ENCODE measurements around the gene CDC42BPB.

CDC42BPB gene

GRCh38 chr14:103021684-103022001 lies 35.7 kb downstream of the CDC42BPB start:
- Histone ChIP-seq H3K4me2 (ENCODE audit: low read length) (no peak overlapping the region), H3K36me3 (ENCODE audit: control insufficient read depth, low read length) (no peaks in the 10 kb centered on the region), H3F3A (ENCODE audit: control insufficient read depth, insufficient read depth) (no peaks in the 10 kb centered on the region), H3K9me3 (ENCODE audit: control insufficient read depth, insufficient read depth, low read length) (no peaks in the 10 kb centered on the region), H3K79me2 (ENCODE audit: control insufficient read depth, low read length) (no peaks in the 10 kb centered on the region), H3K9me2 (replicated peaks; ENCODE audit: control insufficient read depth, low read length) (no peaks in the 10 kb centered on the region), H3K27me3 (ENCODE audit: control insufficient read depth, low read length) (peaks cover 7% of the 10 kb centered on the region; the same call in 1 of the 2 replicates), H3K4me1 (ENCODE audit: control insufficient read depth, low read length) (no peaks in the 10 kb centered on the region), H3K4me3 (ENCODE audit: low read length) (no peak overlapping the region), H3K27ac (ENCODE audit: low read depth, low read length) (no peak overlapping the region), H4K20me1 (ENCODE audit: control insufficient read depth, insufficient read depth, low read depth, low read length) (no peaks in the 10 kb centered on the region)
- TF ChIP-seq EZH2phosphoT487 (IDR thresholded peaks at IDR 0.05; ENCODE audit: borderline replicate concordance, low read length) (no peak), CTCF (IDR thresholded peaks at IDR 0.05; ENCODE audit: low read depth, low read length, poor library complexity, severe bottlenecking) (no peak)

- Histone ChIP-seq H3K27me3 (ENCODE audit: control insufficient read depth, low read length) (peaks cover 7% of the 10 kb centered on the region; the same call in 1 of the 2 replicates), H3F3A (ENCODE audit: control insufficient read depth, insufficient read depth) (no peaks in the 10 kb centered on the region), H3K4me2 (ENCODE audit: low read length) (no peak overlapping the region), H3K4me3 (ENCODE audit: low read length) (no peak overlapping the region), H4K20me1 (ENCODE audit: control insufficient read depth, insufficient read depth, low read depth, low read length) (no peaks in the 10 kb centered on the region), H3K4me1 (ENCODE audit: control insufficient read depth, low read length) (no peaks in the 10 kb centered on the region), H3K27ac (ENCODE audit: low read depth, low read length) (no peak overlapping the region), H3K79me2 (ENCODE audit: control insufficient read depth, low read length) (no peaks in the 10 kb centered on the region), H3K9me3 (ENCODE audit: control insufficient read depth, insufficient read depth, low read length) (no peaks in the 10 kb centered on the region), H3K36me3 (ENCODE audit: control insufficient read depth, low read length) (no peaks in the 10 kb centered on the region), H3K9me2 (replicated peaks; ENCODE audit: control insufficient read depth, low read length) (no peaks in the 10 kb centered on the region)
- TF ChIP-seq EZH2phosphoT487 (IDR thresholded peaks at IDR 0.05; ENCODE audit: borderline replicate concordance, low read length) (no peak), CTCF (IDR thresholded peaks at IDR 0.05; ENCODE audit: low read depth, low read length, poor library complexity, severe bottlenecking) (no peak)
These were observed 36.8 kb downstream of the CDC42BPB start for GRCh38 chr14:103020271-103021170.

GRCh38 chr14:103019826-103020225 lies 37.5 kb downstream of the CDC42BPB start:
- Histone ChIP-seq H3F3A (ENCODE audit: control insufficient read depth, insufficient read depth) (no peaks in the 10 kb centered on the region), H3K79me2 (ENCODE audit: control insufficient read depth, low read length) (no peaks in the 10 kb centered on the region), H3K9me2 (replicated peaks; ENCODE audit: control insufficient read depth, low read length) (no peaks in the 10 kb centered on the region), H3K4me3 (ENCODE audit: low read length) (no peak overlapping the region), H3K36me3 (ENCODE audit: control insufficient read depth, low read length) (no peaks in the 10 kb centered on the region), H3K27me3 (ENCODE audit: control insufficient read depth, low read length) (peaks cover 7% of the 10 kb centered on the region; the same call in 1 of the 2 replicates), H3K4me1 (ENCODE audit: control insufficient read depth, low read length) (no peaks in the 10 kb centered on the region), H3K9me3 (ENCODE audit: control insufficient read depth, insufficient read depth, low read length) (no peaks in the 10 kb centered on the region), H3K4me2 (ENCODE audit: low read length) (no peak overlapping the region), H4K20me1 (ENCODE audit: control insufficient read depth, insufficient read depth, low read depth, low read length) (no peaks in the 10 kb centered on the region), H3K27ac (ENCODE audit: low read depth, low read length) (no peak overlapping the region)
- TF ChIP-seq CTCF (IDR thresholded peaks at IDR 0.05; ENCODE audit: low read depth, low read length, poor library complexity, severe bottlenecking), result no peak
- TF ChIP-seq EZH2phosphoT487 (IDR thresholded peaks at IDR 0.05; ENCODE audit: borderline replicate concordance, low read length), result no peak

Measured in DOHH2 (cell line).